Measurements from ENCODE around the gene MUS81.

MUS81 gene

DNA sequence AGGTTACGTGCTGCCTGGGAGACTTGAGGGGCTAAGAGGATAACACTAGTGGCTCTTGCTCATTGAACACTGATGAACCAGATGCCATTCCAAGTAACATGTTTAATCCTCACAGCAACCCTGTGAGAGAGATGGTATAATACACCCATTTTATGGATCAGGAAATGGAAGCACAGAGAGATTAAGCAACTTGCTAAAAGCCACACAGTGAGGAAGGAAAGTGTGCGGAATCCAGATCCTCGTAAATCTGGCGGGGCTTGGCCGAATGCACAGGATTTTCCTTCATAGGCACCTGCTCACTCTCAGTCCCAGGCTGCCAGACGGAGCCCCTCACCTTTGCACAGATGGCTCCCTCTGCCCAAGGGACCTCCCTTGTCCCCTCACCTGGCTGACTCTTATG is 47.6 kb downstream of the MUS81 start:
- FAIRE-seq (no peak), DNase-seq (ENCODE audit: insufficient read length, low spot score) (no peak)

DNA sequence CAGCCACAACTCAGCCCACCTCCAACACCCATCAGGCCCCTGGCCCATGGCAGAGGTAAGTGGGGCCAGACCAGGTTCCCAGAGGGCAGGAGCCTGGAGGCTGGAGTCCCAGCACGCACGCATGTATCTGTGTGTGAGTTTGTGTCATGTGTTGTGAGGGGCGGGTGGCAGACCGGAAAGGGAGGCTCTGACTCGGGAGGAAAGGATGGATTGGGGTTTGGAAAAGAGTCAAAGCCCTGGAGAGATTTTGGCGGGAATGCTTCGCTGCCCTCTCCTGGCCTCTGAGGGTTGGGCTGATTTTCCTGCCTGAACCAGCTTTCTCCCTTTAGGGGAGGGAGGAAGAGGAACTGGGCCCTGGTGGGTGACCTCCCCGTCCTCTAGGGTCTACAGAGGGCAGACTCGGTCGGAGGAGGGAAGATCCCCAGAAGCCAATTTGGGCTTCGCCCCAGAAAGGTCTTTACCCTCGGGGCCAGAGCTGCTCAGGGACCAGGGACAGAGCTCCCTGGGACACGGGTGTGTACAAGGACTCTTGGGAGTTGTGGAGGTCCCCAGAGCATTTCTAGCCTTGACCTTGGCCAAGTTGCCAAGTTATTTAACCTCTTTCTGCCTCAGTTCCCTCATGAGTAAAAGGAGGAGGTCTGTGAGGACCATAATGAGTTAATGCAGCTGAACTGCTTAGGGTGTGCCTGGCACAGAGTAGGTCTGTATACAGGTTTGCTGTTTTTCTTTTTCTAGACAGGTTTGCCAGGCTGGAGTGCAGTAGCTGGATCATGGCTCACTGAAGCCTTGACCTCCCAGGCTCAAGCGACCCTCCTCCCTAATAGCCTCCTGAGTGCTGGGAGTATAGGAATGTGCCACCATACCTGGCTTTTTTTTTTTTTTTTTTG is 51.7 kb downstream of the MUS81 start:
- FAIRE-seq (no peak), DNase-seq (ENCODE audit: insufficient read length, low spot score) (no peak)

DNA sequence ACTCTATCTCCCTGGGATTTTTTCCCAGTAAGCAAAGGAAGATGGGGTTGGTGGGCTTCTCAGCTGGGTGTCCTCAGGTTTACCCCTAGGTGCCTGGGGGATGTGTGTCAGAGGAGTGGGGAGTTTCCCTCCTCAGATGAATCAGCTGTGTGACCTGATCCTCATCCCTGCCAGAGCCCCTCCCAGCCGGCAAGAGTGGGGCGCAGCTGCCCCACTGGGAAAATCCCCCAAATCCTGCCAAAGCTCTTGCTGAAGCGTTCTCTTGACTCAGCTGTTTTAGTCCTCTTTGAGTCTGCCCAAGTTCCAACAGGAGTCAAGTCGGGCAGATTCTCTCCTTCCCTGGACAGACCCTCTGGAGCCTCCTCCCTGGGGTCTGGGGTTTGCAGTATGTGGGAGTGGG is 52.6 kb downstream of the MUS81 start:
- no peak for FAIRE-seq
- DNase-seq (ENCODE audit: insufficient read length, low spot score) = no peak

- FAIRE-seq = no peak
- no peak for DNase-seq (ENCODE audit: insufficient read length, low spot score)
Measured at GRCh38 chr11:65915101-65915820, 55.0 kb downstream of the MUS81 start.

GRCh38 chr11:65915821-65916251 is 55.6 kb downstream of the MUS81 start:
- no peak for FAIRE-seq

More at GRCh38 chr11:65915821-65916251, 55.6 kb downstream of the MUS81 start:
- no peak for DNase-seq (ENCODE audit: insufficient read length, low spot score)
